ENCODE results near the gene PIGL.

The PIGL gene

GRCh38 chr17:16345565-16345964 is 128.6 kb downstream of the PIGL start:
- FAIRE-seq: no peak

GRCh38 chr17:16346721-16347271 is 129.8 kb downstream of the PIGL start:
- no peak for DNase-seq (ENCODE audit: insufficient read length, low spot score)
- no peak for FAIRE-seq
- TF ChIP-seq POU2F2 (IDR thresholded peaks at IDR 0.05; ENCODE audit: low read depth, low read length): no peak
- no peak for TF ChIP-seq TAF1 (IDR thresholded peaks at IDR 0.05; ENCODE audit: low read depth, low read length)
- no peak for TF ChIP-seq SPI1 (IDR thresholded peaks at IDR 0.05; ENCODE audit: low read depth, low read length)
- no peak for TF ChIP-seq PAX5 (IDR thresholded peaks at IDR 0.05; ENCODE audit: insufficient read depth, low read length, severe bottlenecking)
- no peak for TF ChIP-seq POLR2A (IDR thresholded peaks at IDR 0.05; ENCODE audit: low read depth, low read length)
- no peak for TF ChIP-seq POLR2AphosphoS5 (IDR thresholded peaks at IDR 0.05; ENCODE audit: low read depth, low read length)

More at GRCh38 chr17:16345565-16345964, 128.6 kb downstream of the PIGL start:
- TF ChIP-seq POLR2AphosphoS5 (IDR thresholded peaks at IDR 0.05; ENCODE audit: low read depth, low read length): no peak
- TF ChIP-seq TAF1 (IDR thresholded peaks at IDR 0.05; ENCODE audit: low read depth, low read length): no peak
- TF ChIP-seq PAX5 (IDR thresholded peaks at IDR 0.05; ENCODE audit: insufficient read depth, low read length, severe bottlenecking): no peak
- no peak for TF ChIP-seq SPI1 (IDR thresholded peaks at IDR 0.05; ENCODE audit: low read depth, low read length)
- no peak for TF ChIP-seq POLR2A (IDR thresholded peaks at IDR 0.05; ENCODE audit: low read depth, low read length)
- TF ChIP-seq POU2F2 (IDR thresholded peaks at IDR 0.05; ENCODE audit: low read depth, low read length): no peak
- no peak for DNase-seq (ENCODE audit: insufficient read length, low spot score)

GRCh38 chr17:16348586-16348985 is 131.6 kb downstream of the PIGL start:
- TF ChIP-seq POLR2A (IDR thresholded peaks at IDR 0.05; ENCODE audit: low read depth, low read length) (no peak), TAF1 (IDR thresholded peaks at IDR 0.05; ENCODE audit: low read depth, low read length) (no peak), POU2F2 (IDR thresholded peaks at IDR 0.05; ENCODE audit: low read depth, low read length) (no peak), SPI1 (IDR thresholded peaks at IDR 0.05; ENCODE audit: low read depth, low read length) (no peak), PAX5 (IDR thresholded peaks at IDR 0.05; ENCODE audit: insufficient read depth, low read length, severe bottlenecking) (no peak), POLR2AphosphoS5 (IDR thresholded peaks at IDR 0.05; ENCODE audit: low read depth, low read length) (no peak)
- DNase-seq (ENCODE audit: insufficient read length, low spot score): no peak
- no peak for FAIRE-seq

- DNase-seq (ENCODE audit: insufficient read length, low spot score): no peak
- TF ChIP-seq POU2F2 (IDR thresholded peaks at IDR 0.05; ENCODE audit: low read depth, low read length) (no peak), POLR2A (IDR thresholded peaks at IDR 0.05; ENCODE audit: low read depth, low read length) (no peak)
- FAIRE-seq: peak; percentile 33
Observed at GRCh38 chr17:16349431-16349830, 132.4 kb downstream of the PIGL start.

DNA sequence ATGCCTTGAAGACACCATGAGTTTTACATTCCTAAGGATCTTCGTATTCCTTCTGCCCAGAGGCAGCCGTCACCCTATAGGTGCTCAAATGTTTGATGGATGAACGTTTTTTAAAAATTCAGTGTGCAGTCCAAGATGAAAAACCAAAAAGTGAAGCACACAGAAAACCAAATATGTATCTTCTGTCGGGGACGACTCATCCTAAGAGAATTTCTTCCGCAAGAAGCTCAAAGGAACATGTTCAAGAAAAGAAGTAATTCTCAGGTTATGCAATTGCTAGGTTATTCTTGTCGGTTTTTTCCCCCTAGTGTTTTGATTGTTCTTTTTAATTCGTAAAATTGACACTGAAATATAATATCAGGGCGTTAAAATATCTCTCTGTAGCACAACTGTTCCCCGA is 134.8 kb downstream of the PIGL start:
- FAIRE-seq (no peak), DNase-seq (ENCODE audit: insufficient read length, low spot score) (no peak)

GRCh38 chr17:16352303-16352666 is 135.3 kb downstream of the PIGL start:
- FAIRE-seq: peak; percentile 79

More for the DNA sequence above, 134.8 kb downstream of the PIGL start:
- TF ChIP-seq POLR2A (IDR thresholded peaks at IDR 0.05; ENCODE audit: low read depth, low read length) (no peak), SPI1 (IDR thresholded peaks at IDR 0.05; ENCODE audit: low read depth, low read length) (no peak)

GRCh38 chr17:16352667-16353316 is 135.8 kb downstream of the PIGL start:
- DNase-seq (ENCODE audit: insufficient read length, low spot score) (no peak), FAIRE-seq (peak; percentile 5)
- no peak for TF ChIP-seq PAX5 (IDR thresholded peaks at IDR 0.05; ENCODE audit: insufficient read depth, low read length, severe bottlenecking)

More at GRCh38 chr17:16352303-16352666, 135.3 kb downstream of the PIGL start:
- TF ChIP-seq SPI1 (IDR thresholded peaks at IDR 0.05; ENCODE audit: low read depth, low read length) (no peak), TAF1 (IDR thresholded peaks at IDR 0.05; ENCODE audit: low read depth, low read length) (no peak), POLR2A (IDR thresholded peaks at IDR 0.05; ENCODE audit: low read depth, low read length) (no peak), POU2F2 (IDR thresholded peaks at IDR 0.05; ENCODE audit: low read depth, low read length) (no peak), POLR2AphosphoS5 (IDR thresholded peaks at IDR 0.05; ENCODE audit: low read depth, low read length) (no peak)
- peak; percentile 17 for DNase-seq (ENCODE audit: insufficient read length, low spot score)

DNA sequence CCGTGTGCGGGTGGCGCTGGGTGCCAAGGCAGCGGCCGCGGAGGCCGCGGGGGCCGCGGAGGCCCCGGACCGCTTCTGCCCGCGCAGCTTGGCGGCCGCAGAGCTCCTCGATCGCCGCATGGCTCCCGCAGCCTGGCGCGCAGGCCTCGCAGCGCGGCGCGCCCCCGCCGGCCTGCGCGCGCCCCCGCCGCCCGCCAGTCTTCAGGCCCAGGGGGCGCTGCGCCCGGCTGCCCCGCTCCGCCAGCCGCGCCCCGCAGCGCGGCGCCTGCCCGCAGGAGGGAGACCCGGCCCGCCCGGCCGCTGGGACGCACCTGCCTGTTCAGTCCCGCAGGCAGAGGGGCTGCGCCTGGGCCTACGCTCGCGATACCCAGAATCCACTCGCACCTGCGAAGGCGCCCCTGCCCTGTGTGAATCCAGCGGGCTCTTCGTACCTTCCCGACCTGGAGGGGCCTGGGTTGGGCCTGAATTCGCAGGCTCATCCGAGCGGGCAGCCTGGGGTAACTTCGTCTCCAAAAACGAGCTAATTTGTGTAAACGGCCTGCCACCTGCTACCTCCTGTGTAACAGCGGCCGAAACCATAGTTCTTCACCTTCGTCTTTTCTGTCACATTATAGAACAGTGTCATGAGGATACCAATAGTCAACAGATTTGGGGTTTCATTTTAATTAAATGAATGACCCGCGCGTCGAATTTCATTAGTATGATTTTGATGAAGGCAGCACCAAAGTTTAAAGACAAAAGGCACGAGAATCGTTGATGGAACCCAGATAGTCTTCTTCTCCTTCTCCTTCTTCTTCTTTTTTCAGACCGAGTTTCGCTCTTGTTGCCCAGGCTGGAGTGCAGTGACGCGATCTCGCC is 136.5 kb downstream of the PIGL start, which contains the start of gene CENPV:
Gene CENPV, minus strand, starts transcription at position 153 of the 858 bp plus-strand sequence. Its CDS starts 33 bp downstream, at position 120.
- DNase-seq (ENCODE audit: insufficient read length, low spot score): peak; percentile 81
- peak; percentile 55 for TF ChIP-seq PAX5 (IDR thresholded peaks at IDR 0.05; ENCODE audit: insufficient read depth, low read length, severe bottlenecking)
- peak; percentile 53; the same call in 1 of the 2 replicates for TF ChIP-seq POLR2A (IDR thresholded peaks at IDR 0.05; ENCODE audit: low read depth, low read length)
- TF ChIP-seq POLR2AphosphoS5 (IDR thresholded peaks at IDR 0.05; ENCODE audit: low read depth, low read length): no peak
- TF ChIP-seq SPI1 (IDR thresholded peaks at IDR 0.05; ENCODE audit: low read depth, low read length): no peak
- TF ChIP-seq POU2F2 (IDR thresholded peaks at IDR 0.05; ENCODE audit: low read depth, low read length): no peak
- TF ChIP-seq TAF1 (IDR thresholded peaks at IDR 0.05; ENCODE audit: low read depth, low read length): no peak
- peak; percentile 94 for FAIRE-seq

DNA sequence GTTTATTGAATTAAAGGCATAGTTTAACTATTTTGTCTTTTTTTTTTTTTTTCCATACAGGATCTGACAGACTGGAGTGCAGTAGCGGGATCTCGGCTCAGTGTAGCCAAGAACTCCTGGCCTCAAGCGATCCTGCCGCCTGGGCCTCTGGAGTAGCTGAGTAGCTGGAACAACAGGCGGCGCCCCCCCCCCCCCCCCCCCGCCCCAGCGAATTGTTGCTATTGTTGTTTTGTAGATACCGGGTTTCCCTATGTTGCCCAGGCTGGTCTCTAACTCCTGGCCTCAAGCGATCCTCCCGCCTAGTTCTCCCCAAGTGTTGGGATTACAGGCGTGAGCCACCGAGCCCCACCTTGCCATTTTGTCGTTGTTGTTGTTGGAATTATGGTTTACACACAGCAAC is 137.6 kb downstream of the PIGL start:
- DNase-seq (ENCODE audit: insufficient read length, low spot score): no peak
- TF ChIP-seq PAX5 (IDR thresholded peaks at IDR 0.05; ENCODE audit: insufficient read depth, low read length, severe bottlenecking) (no peak), POLR2AphosphoS5 (IDR thresholded peaks at IDR 0.05; ENCODE audit: low read depth, low read length) (no peak), SPI1 (IDR thresholded peaks at IDR 0.05; ENCODE audit: low read depth, low read length) (no peak), TAF1 (IDR thresholded peaks at IDR 0.05; ENCODE audit: low read depth, low read length) (no peak), POLR2A (IDR thresholded peaks at IDR 0.05; ENCODE audit: low read depth, low read length) (no peak), POU2F2 (IDR thresholded peaks at IDR 0.05; ENCODE audit: low read depth, low read length) (no peak)
- FAIRE-seq: peak; percentile 13

Data from GM12891 (cell line).